A204.1 (cell line): ENCODE results near the gene ATP6AP1.

Experiments
- FAIRE-seq: peaks from 2 replicates; lab custom pipeline; 2012; peaks lifted over from hg19 to GRCh38; lab: Jason Lieb, UNC

Gene ATP6AP1

GRCh38 chrX:154449618-154450017 lies 21.1 kb downstream of the ATP6AP1 start:
- FAIRE-seq: no peak

DNA sequence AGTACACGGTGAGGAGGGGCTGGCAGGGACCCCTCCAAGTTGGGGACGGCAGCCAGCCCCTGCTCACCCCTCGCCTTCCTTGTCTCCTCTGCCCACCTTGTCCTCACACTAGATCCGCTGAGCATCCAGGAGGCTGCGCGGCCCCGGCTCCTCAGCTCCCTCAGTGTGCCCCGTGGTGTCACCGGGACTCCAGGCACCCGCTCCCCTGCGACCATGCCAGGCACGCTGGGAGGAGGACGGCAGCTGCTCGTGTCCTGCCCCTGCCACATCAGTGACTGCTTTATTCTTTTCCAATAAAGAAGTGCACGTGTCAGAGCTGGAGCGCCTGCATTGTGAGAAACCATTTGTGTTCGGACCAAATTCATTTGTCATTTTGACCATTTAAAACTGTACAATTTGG lies 21.8 kb downstream of the ATP6AP1 start:
- no peak for FAIRE-seq

DNA sequence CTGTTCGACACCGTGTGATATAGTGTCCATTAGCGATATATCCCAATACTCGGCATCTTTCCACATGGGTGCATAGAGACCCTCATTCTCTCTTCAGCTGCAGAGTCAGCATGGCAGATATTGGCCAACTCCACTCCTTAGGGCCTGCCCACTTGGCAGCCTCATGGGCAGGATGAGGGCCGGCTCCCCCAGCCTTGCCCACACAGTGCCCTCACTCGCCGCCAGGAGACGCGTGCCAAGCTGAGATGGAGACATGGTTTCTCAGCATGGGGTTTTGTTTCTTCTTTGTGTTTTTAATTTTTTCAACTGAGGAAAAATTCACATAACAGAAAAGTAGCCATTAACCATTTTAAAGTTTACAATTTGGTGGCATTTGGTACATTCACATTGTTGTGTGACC lies 24.3 kb downstream of the ATP6AP1 start:
- FAIRE-seq: no peak

- no peak for FAIRE-seq
Measured at GRCh38 chrX:154457491-154458115, 29.1 kb downstream of the ATP6AP1 start.

DNA sequence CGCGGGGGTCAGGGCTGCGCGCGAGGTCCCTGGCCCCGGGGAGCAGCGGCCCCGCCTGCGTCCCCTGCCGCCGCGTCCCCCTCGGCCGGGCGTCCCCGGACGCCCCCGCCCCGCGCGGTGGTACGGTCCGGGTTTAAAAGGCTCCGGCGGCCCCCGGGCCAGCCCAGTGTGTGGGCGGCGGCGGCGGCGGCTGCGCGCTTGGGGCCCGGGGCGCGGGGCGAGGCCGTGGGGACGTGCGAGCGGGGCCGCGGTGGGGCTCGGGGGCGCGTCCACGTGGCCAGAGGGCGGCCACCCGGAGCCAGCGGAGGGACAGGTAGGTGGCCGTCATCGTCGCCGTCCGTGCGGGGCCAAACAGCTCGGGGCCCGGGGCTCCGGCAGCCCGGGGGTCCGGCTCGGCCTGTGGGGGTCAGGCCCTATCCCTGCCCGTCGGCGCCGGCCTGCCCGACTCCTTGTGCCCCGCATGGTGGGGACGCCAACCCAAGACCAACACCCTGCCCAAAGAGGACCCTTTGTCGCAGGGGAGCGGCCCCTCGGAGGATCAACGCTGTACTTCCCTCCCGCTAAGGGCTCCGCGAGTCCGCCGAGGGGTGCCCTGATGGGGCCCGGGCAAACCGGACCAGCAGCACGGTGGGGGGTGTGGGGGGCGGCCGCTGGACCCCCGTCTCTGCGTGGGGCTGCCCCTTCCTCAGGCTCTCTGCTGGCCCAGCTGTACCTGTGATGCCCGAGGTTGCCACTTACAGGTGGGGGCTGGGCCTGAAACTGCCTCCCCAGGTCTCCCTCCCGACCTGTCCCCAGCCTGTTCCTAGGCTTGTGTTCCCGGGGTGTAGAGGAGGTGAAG lies 29.9 kb downstream of the ATP6AP1 start, which contains the start of gene PLXNA3:
Gene PLXNA3, plus strand, starts transcription at position 166 of the 838 bp plus-strand sequence. CDS start 1,903 bp downstream, outside the sequence.
- FAIRE-seq: no peak

DNA sequence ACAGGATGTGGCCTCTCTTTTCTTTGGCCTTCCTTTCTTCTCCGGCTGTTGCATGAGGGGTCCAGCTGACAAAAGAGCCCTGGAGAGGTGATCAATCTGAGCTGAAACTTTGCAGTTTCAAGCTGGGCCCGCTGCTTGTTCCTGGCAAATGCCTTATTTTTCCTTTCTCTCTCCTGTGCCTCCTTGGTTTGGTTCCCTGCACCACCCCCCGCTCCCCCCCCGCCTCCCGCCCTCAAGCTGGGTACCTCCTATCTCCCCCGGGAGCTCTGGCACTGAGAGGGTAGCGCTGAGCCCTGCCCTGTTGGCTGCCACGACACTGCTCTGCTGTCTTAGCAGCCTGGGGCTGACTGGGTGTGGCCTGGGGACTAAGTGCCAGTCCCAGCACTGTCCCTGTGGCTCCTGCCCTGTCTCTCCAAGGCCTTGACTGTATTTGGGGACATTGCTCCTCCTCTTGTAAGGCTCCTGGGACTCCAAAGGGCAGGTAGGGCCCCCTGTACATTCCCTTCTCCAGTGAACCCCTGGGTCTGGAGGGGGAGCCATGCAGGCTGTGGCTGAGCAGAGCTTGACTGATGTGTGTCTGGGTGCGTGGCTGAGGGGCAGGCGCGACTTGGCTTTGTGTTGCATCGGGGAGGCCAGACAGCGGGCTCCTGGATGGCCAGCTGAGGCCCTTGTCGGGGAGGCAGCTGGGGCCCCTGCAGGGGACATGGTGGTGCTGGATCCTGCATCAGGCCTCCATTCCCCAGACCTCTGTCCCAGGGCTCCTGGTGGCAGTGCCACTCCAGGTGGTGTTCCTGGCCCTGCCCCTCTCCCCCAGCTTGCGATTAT lies 30.7 kb downstream of the ATP6AP1 start:
- FAIRE-seq: no peak

DNA sequence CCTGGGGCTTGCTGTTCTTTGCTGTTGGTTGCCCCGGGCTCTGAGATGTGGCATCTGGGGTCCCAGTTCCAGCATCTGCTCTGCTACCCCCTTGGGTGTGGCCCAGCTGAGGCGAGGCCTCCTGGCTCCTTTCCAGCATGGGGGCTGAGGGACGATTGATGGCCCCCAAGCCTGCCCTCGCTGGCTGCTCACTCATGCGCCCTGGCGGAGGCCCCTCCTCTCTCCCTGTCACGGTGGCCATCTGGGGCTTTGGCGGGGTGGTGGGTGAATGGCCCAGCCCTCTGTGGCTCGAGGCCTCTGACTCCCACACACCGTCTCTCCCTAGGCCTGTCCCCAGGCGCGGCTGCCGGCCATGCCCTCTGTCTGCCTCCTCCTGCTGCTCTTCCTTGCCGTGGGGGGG lies 31.4 kb downstream of the ATP6AP1 start:
- FAIRE-seq: no peak

GRCh38 chrX:154460326-154460725 lies 31.8 kb downstream of the ATP6AP1 start:
- no peak for FAIRE-seq

GRCh38 chrX:154462396-154462795 lies 33.9 kb downstream of the ATP6AP1 start:
- no peak for FAIRE-seq

- no peak for FAIRE-seq
Measured at GRCh38 chrX:154463611-154464220, 35.2 kb downstream of the ATP6AP1 start.

GRCh38 chrX:154464806-154465365 lies 36.4 kb downstream of the ATP6AP1 start:
- FAIRE-seq: no peak

GRCh38 chrX:154465601-154466000 lies 37.1 kb downstream of the ATP6AP1 start:
- FAIRE-seq: no peak

GRCh38 chrX:154466036-154466435 lies 37.6 kb downstream of the ATP6AP1 start:
- no peak for FAIRE-seq

DNA sequence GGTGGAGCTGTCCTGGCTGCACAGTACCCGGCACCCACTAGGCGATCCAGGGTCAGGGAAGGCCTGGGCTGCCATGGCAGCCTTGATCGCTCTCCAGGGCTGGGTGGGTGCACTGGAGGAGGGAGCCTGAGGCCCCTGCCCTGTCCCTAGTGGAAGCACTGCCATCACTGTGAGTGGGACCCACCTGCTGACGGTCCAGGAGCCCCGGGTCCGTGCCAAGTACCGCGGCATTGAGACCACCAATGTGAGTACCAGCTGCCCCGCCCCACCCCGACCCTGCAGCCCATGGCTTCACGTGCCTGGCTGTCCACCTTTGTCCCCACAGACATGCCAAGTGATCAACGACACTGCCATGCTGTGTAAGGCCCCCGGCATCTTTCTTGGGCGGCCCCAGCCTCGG lies 38.4 kb downstream of the ATP6AP1 start:
- FAIRE-seq: no peak

DNA sequence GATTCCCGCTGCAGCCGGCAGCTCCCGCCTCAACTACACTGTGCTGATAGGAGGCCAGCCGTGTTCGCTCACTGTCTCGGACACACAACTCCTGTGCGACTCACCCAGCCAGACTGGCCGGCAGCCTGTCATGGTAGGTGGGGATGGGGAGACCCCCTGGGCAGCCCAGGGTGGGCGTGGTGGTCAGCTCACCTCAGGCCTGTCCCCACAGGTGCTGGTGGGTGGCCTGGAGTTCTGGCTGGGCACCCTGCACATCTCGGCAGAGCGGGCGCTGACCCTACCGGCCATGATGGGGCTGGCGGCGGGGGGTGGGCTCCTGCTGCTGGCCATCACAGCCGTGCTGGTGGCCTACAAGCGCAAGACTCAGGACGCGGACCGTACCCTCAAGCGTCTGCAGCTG lies 39.1 kb downstream of the ATP6AP1 start:
- FAIRE-seq: no peak

- FAIRE-seq: no peak
Measured at GRCh38 chrX:154468217-154468616, 39.7 kb downstream of the ATP6AP1 start.

- FAIRE-seq: no peak
Measured at GRCh38 chrX:154469114-154469513, 40.6 kb downstream of the ATP6AP1 start.

- FAIRE-seq: no peak
Measured at GRCh38 chrX:154469880-154470279, 41.4 kb downstream of the ATP6AP1 start.

GRCh38 chrX:154470434-154470833 lies 42.0 kb downstream of the ATP6AP1 start:
- FAIRE-seq: no peak

- FAIRE-seq: no peak
Measured at GRCh38 chrX:154470914-154471568, 42.6 kb downstream of the ATP6AP1 start.

DNA sequence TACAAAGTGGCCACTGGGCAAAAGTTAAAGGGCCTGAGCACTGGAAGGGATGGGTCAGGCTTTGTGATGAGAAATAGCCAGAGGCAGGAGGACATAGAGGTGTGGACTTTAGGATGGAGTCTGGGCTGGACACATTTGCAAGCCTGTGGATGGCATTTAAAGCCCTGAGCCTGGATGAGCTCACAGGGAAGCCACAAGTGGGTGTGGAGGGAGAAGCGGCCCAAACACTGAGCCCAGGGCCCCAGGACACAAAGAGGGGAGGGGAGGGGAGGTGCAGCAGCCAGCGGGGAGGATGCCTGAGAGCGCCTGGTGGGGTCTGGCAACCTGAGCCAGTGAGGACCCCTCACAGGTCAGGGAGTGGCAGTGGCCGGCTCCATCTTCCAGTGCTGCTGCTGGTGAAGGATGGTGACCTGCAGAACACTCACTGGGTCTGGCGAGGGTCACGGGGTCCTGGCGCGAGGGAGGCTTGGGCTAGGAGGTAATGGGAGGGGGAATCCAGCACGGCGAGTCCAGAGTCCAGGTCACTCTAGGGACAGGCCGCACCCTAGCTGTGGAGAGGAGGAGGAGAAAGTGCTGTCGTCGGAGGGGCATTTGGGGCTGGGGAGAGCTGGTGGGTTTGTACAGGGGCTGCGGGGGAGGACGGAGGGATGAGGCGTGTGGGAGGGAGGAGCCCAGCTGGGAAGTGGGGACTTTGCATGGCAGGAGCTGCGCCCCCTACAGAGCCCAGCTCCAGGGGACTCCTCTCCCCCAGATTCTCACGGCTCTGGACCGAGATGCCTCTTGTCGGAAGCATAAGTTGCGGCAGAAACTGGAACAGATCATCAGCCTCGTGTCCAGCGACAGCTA lies 43.6 kb downstream of the ATP6AP1 start:
- FAIRE-seq: no peak
